ENCODE results near the gene FERMT3. TPM values are rescaled to one million over a fixed set of nuclear protein-coding genes. Genes with fewer than 3 reads are reported as not detected.

Gene FERMT3
- total RNA-seq, 1 donor from 2014 or later, result 5.9 TPM

GRCh38 chr11:64225608-64226506, 19.3 kb downstream of the FERMT3 start, which contains the start of the genes NUDT22 and TRPT1:
TSS of gene NUDT22 (plus strand) at chr11:64226274. CDS start at chr11:64226653, 379 bp downstream.
TSS of gene TRPT1 (minus strand) at chr11:64226186. CDS start at chr11:64225860, 326 bp downstream.
- Mint-ChIP-seq H3K27ac (peak within 1 kb of the TSS; percentile 88), H3K9me3 (ENCODE audit: low read depth) (no peaks in the 10 kb centered on the region), H3K36me3 (ENCODE audit: insufficient read depth) (no peaks in the 10 kb centered on the region), H3K4me1 (ENCODE audit: low read depth) (peaks cover 14% of the 10 kb centered on the region), H3K4me3 (ENCODE audit: low read depth) (peak within 1 kb of the TSS; percentile 87), H3K27me3 (no peaks in the 10 kb centered on the region)
- peak; percentile 87 for DNase-seq (ENCODE audit: low spot score, unreplicated experiment)
- peak; percentile 39 for TF ChIP-seq CTCF (IDR thresholded peaks at IDR 0.05; ENCODE audit: unreplicated experiment)

GRCh38 chr11:64226507-64227051, 20.1 kb downstream of the FERMT3 start:
- H3K4me3 Mint-ChIP-seq (ENCODE audit: low read depth), result peak overlapping the region; percentile 87
- no peak for TF ChIP-seq CTCF (IDR thresholded peaks at IDR 0.05; ENCODE audit: unreplicated experiment)
- peaks cover 16% of the 10 kb centered on the region for H3K4me1 Mint-ChIP-seq (ENCODE audit: low read depth)
- no peak overlapping the region for H3K27ac Mint-ChIP-seq
- no peaks in the 10 kb centered on the region for H3K36me3 Mint-ChIP-seq (ENCODE audit: insufficient read depth)
- DNase-seq (ENCODE audit: low spot score, unreplicated experiment), result no peak
- H3K9me3 Mint-ChIP-seq (ENCODE audit: low read depth), result no peaks in the 10 kb centered on the region
- no peaks in the 10 kb centered on the region for H3K27me3 Mint-ChIP-seq

GRCh38 chr11:64227405-64227956, 21.0 kb downstream of the FERMT3 start:
- Mint-ChIP-seq H3K9me3 (ENCODE audit: low read depth) (no peaks in the 10 kb centered on the region), H3K4me3 (ENCODE audit: low read depth) (peak overlapping the region; percentile 87), H3K4me1 (ENCODE audit: low read depth) (peaks cover 16% of the 10 kb centered on the region), H3K27ac (no peak overlapping the region), H3K27me3 (no peaks in the 10 kb centered on the region), H3K36me3 (ENCODE audit: insufficient read depth) (no peaks in the 10 kb centered on the region)
- DNase-seq (ENCODE audit: low spot score, unreplicated experiment), result no peak
- TF ChIP-seq CTCF (IDR thresholded peaks at IDR 0.05; ENCODE audit: unreplicated experiment), result no peak

GRCh38 chr11:64229090-64229743, 22.7 kb downstream of the FERMT3 start:
- peaks cover 16% of the 10 kb centered on the region for H3K4me1 Mint-ChIP-seq (ENCODE audit: low read depth)
- H3K27me3 Mint-ChIP-seq, result no peaks in the 10 kb centered on the region
- peak overlapping the region; percentile 93 for H3K27ac Mint-ChIP-seq
- no peak for DNase-seq (ENCODE audit: low spot score, unreplicated experiment)
- peak overlapping the region; percentile 78 for H3K4me3 Mint-ChIP-seq (ENCODE audit: low read depth)
- H3K9me3 Mint-ChIP-seq (ENCODE audit: low read depth), result no peaks in the 10 kb centered on the region
- TF ChIP-seq CTCF (IDR thresholded peaks at IDR 0.05; ENCODE audit: unreplicated experiment), result no peak
- no peaks in the 10 kb centered on the region for H3K36me3 Mint-ChIP-seq (ENCODE audit: insufficient read depth)

GRCh38 chr11:64229744-64230170, 23.2 kb downstream of the FERMT3 start:
- no peak for TF ChIP-seq CTCF (IDR thresholded peaks at IDR 0.05; ENCODE audit: unreplicated experiment)
- no peaks in the 10 kb centered on the region for H3K27me3 Mint-ChIP-seq
- DNase-seq (ENCODE audit: low spot score, unreplicated experiment), result no peak
- peak overlapping the region; percentile 78 for H3K4me3 Mint-ChIP-seq (ENCODE audit: low read depth)
- no peaks in the 10 kb centered on the region for H3K36me3 Mint-ChIP-seq (ENCODE audit: insufficient read depth)
- no peaks in the 10 kb centered on the region for H3K9me3 Mint-ChIP-seq (ENCODE audit: low read depth)
- peaks cover 16% of the 10 kb centered on the region for H3K4me1 Mint-ChIP-seq (ENCODE audit: low read depth)
- H3K27ac Mint-ChIP-seq, result peak overlapping the region; percentile 93

All from progenitor cell of endocrine pancreas (in vitro differentiated cells).